Activated T-cell treated with anti-CD3 and anti-CD28 coated beads for 1 hour (primary cell): ENCODE measurements around the gene ABHD5.

ENCODE experiments used
- DNase-seq: peaks from one replicate; pipeline ENCODE4 v3.0.0-alpha.2; 2020; ENCODE audit warnings: low read depth

The ABHD5 gene

DNA sequence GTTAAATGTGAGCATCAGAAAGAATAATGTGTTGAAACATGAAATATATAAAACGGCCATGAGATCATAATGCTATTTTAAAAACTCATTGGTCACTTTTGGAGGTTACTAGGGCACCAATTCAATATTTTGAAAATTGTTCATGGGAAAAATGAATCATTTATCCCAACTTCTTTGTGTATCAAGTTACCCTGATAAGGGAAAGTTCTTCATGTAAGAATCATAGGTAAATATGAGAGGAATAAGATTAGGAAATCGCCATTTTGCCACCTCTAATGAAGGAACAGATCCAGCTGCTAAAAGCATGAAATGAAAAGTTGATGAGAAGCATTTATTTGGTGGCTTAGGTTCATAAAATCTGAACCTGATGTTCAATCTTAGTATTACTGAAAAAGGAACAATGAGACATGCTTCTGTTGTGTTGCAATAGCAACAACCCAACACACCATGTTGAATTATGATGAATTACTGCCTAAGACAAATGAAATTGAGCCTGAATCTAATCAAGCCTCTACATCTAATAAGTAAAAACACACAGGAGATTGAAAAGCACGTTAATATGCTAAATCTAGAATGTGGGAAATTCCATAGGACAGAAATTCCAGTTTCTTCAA, 32.5 kb downstream of the ABHD5 start:
- no peak for DNase-seq

GRCh38 chr3:43726521-43726920, 35.8 kb downstream of the ABHD5 start:
- DNase-seq, result no peak

- no peak for DNase-seq
Measured at GRCh38 chr3:43727930-43728329, 37.2 kb downstream of the ABHD5 start.

- DNase-seq, result no peak
Measured at GRCh38 chr3:43728476-43728875, 37.7 kb downstream of the ABHD5 start.

DNA sequence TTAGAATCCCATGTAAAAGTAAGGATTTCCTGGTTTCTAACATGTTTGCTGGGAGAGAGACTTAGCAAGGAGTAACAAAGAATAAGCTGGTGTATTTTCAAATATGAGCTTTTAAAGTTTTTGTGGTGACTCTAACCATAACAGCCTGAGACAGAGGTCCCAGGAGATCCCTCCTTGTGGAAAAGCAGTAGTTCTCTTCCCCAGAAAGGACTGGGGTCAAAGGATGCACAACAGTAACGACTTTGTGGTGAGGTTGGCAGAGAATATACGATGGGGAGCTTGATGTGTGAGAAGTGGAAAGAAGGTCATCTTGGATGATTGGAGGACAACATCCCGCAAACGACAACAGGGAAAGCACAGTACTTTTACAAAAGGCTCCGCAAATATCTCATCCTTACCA, 38.2 kb downstream of the ABHD5 start:
- no peak for DNase-seq

DNA sequence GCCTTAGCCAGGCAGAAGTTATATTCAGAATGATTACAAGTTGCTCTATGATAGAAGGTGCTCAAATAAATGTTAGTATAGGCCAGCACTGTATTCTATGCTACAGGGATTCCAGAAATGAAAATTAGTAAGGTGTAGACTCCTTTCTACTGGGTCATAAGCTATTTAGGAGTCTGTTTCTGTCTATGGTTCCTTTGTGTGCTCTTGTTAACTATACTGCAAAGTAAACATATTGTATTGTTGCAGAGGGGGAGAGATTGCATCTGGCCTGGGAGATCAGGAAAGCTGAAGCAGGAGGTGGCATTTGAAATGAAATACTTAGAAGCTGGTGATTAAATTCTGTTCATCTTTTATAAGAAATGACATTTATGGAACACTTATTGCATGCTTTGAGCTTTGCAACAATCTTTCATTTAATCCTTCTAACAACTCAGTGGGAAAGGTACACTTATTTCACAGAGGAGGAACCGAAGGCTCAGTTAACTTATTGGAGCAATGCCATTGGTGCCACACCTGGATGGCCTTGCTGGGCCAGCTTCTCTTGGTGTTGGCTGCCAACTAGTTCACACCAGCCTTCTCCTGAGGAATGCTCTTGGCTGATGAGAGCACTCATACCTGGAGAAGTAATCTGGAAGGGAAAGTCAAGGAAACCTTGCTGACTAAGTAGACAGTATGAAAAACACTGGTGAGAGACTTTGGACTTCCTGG, 39.1 kb downstream of the ABHD5 start:
- no peak for DNase-seq

DNA sequence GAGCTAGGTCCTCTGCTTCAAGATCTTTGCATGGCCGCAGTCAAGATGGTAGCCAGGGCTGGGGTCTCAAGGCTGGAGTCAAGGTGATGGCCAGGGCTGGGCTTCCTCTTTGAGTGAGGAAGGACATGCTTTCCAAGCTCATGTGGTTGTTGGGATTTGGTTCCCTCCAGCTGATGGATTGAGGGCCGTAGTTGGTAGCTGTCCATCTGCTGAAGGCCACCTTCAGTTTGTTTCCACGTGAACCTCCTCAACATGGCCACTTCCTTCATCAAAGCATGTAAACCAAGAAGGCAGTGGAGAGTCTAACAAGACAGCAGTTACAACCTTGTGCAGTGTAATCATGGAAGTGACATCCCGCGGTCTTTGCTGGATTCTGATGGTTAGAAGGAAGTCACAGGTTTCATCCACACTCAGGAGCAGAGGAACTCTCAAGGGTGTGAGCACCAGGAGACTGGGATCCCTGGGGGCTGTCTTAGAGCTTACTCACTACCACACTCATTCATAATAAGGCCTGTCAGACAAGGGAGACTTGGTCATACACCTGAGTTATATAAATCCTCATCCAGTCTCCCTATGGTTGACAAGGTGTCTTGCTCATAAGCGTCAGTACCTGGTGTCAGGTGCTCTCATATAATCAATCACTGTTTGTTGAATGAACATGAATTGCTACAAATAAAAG, 42.1 kb downstream of the ABHD5 start:
- no peak for DNase-seq

DNA sequence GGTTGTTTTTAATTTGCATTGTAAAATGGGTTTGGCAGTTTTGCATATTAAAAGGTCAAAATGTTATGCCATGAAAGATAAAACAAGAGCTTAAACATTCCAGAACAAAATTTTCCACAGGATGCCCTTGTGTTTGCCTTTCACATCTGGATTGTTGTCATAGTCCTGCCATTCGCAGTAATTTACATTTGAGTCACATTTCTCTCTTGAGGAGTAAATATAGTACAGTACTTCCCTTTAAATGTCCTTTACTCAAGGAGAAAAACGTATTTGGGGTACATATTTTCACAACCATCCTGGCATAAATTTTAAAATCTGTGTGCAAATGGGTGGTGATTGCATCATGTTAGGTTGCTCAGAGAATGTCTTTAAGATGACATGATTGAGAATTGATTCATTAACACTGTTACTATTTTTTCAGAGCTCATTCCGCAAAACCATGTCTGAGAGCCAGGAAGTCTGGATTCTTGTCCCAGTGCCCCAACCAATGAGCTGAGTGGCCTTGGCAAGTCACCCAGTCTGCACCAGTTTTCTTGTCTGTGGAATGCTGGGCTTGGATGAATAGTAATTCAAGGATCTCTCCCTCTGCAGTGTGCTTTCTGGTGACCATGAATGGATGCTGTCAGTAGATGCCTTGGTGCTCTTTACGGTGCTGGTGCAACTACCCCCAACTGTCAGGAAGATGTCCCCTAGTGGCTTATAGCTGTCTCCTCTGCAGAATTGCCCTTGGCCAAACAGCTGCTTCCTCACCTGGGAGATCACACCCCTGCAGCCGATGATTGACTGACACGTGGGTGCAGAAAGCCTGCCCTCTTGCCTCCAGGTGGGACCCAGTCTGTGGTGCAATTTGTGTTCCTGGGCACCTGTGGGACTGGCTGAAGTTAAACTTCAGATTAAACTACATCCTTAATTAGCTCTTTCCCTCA, 43.0 kb downstream of the ABHD5 start:
- DNase-seq, result no peak

GRCh38 chr3:43734685-43735084, 43.9 kb downstream of the ABHD5 start:
- DNase-seq, result no peak

DNA sequence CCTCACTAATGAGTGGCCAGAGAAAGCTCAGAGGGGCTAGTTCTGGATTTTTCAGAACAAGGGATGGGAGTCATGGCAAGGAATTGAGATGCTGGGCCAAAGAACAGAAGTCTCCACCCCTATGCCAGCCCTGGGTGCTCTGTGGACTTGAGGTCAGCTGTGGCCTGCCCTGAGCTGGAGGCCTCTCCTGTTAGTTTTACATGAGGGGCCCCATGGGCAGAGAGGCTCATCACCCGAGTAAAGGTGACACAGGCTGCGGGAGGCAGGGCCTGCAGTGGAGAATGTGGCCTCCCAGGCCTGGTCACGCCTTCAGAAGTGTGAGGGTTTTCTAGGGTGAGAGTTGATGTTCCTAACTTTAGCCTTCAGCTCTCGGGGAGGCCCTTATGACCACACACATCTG, 44.9 kb downstream of the ABHD5 start:
- no peak for DNase-seq

DNA sequence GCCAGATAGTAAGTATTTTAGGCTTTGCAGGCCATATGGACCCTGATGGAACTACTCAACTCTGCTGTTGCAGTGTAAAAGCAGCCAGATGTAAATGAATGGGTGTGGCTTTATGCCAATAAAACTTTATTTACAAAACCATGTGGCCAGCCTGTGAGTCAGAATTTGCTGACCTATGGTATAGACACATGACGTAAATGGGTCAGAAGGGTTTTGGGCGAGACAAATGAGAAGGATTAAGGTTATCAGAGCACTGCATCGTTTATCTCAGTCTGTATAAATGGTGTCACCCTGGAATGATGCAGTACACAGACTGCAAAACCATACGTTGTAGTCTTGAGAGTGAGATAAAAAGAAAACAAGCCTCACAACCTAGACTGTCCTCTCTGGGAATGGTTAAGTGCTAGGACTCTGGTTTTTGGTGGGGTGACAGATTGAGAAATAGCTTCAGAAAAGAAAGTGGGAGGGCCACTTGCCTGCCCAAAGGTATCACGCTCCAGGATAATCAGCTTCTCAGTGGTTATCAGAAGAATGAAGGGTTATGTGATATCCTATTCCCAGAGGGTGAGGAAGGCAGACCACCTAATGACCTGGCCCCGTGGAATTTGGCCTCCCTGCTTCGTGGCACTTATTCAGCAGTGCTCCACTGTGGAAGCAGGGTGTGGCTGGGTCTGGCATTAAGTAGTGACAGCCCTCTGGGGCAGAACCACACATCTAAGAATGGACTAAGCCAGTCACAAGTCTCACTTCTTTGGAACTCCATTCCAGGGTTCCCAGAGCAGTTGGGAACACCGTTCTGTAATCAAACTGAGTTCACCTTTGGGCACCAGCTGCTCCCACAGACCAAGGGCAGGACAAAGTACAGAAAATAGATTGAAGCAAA, 46.1 kb downstream of the ABHD5 start:
- no peak for DNase-seq

DNA sequence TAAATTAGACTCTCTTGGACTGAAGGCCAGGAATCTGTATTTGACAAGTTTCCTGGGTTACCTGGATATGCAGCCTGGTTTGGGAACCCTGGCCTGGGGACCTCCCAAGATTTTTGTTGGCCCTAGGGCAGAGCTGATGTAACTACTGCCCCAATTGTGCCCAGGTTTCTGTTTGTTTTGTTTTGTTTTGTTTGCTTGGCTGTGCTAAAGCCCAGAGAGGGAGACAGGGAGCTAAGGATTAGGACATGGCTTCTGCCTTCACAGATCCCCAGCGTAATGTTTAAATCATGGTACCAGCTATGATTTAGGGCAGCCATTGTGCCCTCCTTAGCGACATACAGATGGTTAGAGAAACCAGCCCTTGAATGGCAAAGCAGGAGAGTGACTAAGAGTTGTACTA, 47.6 kb downstream of the ABHD5 start:
- DNase-seq, result no peak

- DNase-seq, result no peak
Measured at GRCh38 chr3:43742920-43743319, 52.2 kb downstream of the ABHD5 start.

DNA sequence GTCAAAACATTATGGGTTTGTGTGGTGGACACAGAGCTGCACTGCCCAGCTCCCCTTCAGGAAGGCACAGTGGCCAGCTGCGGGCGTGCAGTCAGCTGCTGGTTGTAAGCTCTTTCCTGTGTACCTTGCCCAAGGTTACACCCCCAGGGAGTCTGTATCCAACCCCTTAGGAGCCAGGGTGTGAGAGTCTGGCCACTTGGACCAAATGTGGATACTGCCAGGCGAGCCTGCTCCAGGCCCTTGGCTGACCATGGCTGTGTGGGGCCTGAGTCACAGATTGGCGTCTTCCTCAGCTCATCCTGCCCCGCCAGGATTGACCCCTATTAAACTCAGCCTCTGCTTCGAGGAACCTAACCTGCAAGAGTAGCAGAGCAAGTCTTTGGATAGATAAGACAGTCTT, 56.9 kb downstream of the ABHD5 start:
- DNase-seq, result no peak

DNA sequence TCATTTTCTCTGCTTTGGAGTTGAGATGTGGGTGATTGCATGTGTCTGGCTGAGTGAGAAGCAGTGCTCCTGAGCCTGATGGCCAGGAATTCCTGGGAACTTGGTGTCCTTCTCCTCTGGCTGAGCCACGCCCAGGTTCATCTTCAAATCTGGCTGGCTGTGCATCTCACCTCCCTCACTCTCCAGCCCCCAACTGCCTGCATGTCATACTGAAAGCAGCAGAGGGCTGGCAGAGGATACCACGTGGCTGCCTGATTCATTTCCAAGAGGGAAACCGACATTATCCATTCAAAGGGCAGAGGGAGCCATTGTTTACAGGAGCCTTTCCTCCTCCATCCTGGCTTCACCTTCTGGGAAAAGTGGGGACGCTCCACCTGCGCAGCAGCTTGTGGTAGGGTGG, 57.4 kb downstream of the ABHD5 start:
- DNase-seq, result no peak

DNA sequence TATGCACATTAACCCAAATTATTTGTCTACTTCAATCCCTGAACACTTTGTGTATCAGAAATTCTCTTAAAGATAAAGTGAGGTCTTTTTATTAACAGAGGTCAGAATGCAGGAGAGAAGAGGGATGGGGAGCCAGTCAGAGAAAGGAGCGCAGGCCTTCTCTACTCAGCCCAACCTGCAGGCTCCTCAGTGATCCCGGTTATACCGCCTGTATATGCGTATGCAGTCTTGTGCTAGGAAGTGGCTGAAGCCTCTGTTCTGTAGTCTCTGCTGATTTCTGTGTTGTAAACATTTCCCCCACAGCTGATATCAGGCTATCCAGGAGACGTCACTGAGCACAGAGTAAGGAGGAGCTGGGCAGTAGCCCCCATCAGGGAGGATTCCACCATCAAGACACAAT, 57.9 kb downstream of the ABHD5 start:
- DNase-seq, result no peak

- DNase-seq, result no peak
Measured at GRCh38 chr3:43752905-43753304, 62.2 kb downstream of the ABHD5 start.

GRCh38 chr3:43753741-43754715, 63.3 kb downstream of the ABHD5 start:
- no peak for DNase-seq

GRCh38 chr3:43755516-43756200, 64.9 kb downstream of the ABHD5 start:
- no peak for DNase-seq
